OCI-LY1 (cell line): Measurements from ENCODE around the gene TRIM62.

ENCODE experiments used
- H2AFZ ChIP-seq: fragments of 200-600 bp; sonication (generic), shearing (Covaris generic); 2 replicates; pipeline ENCODE4 v1.6.0; 2014; ENCODE audit warnings: antibody characterized with exemption, mild to moderate bottlenecking, low read length
- H3F3A ChIP-seq: fragments of 200-600 bp; sonication (generic), shearing (Covaris generic); 2 replicates; pipeline ENCODE4 v1.6.0; 2014; ENCODE audit warnings: mild to moderate bottlenecking, antibody characterized with exemption, low read length, moderate library complexity; ENCODE audit not compliant: insufficient read depth
- H3K27ac ChIP-seq: fragments of 200-600 bp; sonication (generic); 2 replicates; pipeline ENCODE4 v1.5.1; 2014; ENCODE audit warnings: low read length, mixed run types, mild to moderate bottlenecking, low read depth; ENCODE audit not compliant: poor library complexity, severe bottlenecking
- H3K27me3 ChIP-seq: fragments of 200-600 bp; sonication (generic); 2 replicates; pipeline ENCODE4 v1.6.0; 2014; ENCODE audit warnings: antibody characterized with exemption, mild to moderate bottlenecking, low read length, moderate library complexity; ENCODE audit not compliant: insufficient read depth
- H3K36me3 ChIP-seq: fragments of 200-600 bp; sonication (generic); 2 replicates; pipeline ENCODE4 v1.6.1; 2014; ENCODE audit warnings: mild to moderate bottlenecking, antibody characterized with exemption, low read length, moderate library complexity, mixed read lengths; ENCODE audit not compliant: insufficient read depth
- H3K4me1 ChIP-seq: fragments of 200-600 bp; sonication (generic); 2 replicates; pipeline ENCODE4 v1.5.1; 2014; ENCODE audit warnings: mild to moderate bottlenecking, low read length, moderate library complexity; ENCODE audit not compliant: insufficient read depth, severe bottlenecking
- H3K4me2 ChIP-seq: fragments of 200-600 bp; sonication (generic), shearing (Covaris generic); 2 replicates; pipeline ENCODE4 v1.6.1; 2014; ENCODE audit warnings: low read length
- H3K4me3 ChIP-seq: fragments of 200-600 bp; sonication (generic); 2 replicates; pipeline ENCODE4 v1.5.1; 2014; ENCODE audit warnings: low read length, low read depth, mild to moderate bottlenecking, mixed read lengths; ENCODE audit not compliant: poor library complexity, severe bottlenecking
- H3K79me2 ChIP-seq: fragments of 200-600 bp; shearing (Covaris generic); 2 replicates; pipeline ENCODE4 v1.6.1; 2016; ENCODE audit warnings: mixed run types, low read length, mixed read lengths; ENCODE audit not compliant: insufficient read depth
- H3K9ac ChIP-seq: fragments of 200-600 bp; sonication (generic), shearing (Covaris generic); 2 replicates; pipeline ENCODE4 v1.6.1; 2014; ENCODE audit warnings: mild to moderate bottlenecking, low read length, mixed read lengths
- H3K9me2 ChIP-seq: fragments of 200-600 bp; sonication (generic), shearing (Covaris generic); 2 replicates; pipeline ENCODE4 v1.6.1; 2014; ENCODE audit warnings: low read depth, mild to moderate bottlenecking, low read length, mixed read lengths
- H3K9me3 ChIP-seq: fragments of 200-600 bp; shearing (Covaris generic); 2 replicates; pipeline ENCODE4 v1.6.1; 2014; ENCODE audit warnings: low read length, mixed read lengths
- H4K20me1 ChIP-seq: fragments of 200-600 bp; sonication (generic), shearing (Covaris generic); 2 replicates; pipeline ENCODE4 v1.6.0; 2016; ENCODE audit warnings: mild to moderate bottlenecking, low read length; ENCODE audit not compliant: insufficient read depth
- EZH2 ChIP-seq: fragments of 200-600 bp; sonication (generic), shearing (Covaris generic); IDR thresholded peaks from 2 replicates; pipeline ENCODE4 v1.8.0; 2017; ENCODE audit warnings: borderline replicate concordance, mixed run types, mild to moderate bottlenecking, antibody characterized with exemption, low read length, moderate library complexity, mixed read lengths
- TF ChIP-seq, protein P1 (sequence below): fragments of 200-600 bp; sonication (generic), shearing (Covaris generic); IDR thresholded peaks from 2 replicates; pipeline ENCODE4 v1.5.1; 2017; ENCODE audit warnings: mild to moderate bottlenecking, antibody characterized with exemption, low read length, moderate library complexity, mixed read lengths

TRIM62 gene

DNA sequence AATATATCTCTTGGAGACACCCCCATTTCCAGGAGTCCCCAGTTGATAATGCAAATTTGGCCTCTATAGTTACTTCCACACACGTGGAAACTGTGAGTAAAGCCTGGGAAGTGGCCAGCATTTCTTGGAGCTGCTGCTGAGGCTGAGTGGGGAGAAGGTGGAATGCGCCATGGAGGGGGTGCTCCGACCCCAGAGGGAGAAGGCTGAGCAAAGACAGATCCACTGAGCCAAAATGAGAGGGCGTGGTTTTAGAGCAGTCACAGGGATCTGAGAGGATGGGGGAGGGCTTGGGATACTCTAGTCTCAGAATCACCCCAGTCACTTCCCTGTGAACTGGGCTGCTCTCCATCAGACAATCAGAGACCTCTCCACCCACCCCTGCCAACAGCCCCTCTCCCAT, 38.7 kb downstream of the TRIM62 start:
- no peak for TF ChIP-seq EZH2
- TF ChIP-seq, protein P1, sequence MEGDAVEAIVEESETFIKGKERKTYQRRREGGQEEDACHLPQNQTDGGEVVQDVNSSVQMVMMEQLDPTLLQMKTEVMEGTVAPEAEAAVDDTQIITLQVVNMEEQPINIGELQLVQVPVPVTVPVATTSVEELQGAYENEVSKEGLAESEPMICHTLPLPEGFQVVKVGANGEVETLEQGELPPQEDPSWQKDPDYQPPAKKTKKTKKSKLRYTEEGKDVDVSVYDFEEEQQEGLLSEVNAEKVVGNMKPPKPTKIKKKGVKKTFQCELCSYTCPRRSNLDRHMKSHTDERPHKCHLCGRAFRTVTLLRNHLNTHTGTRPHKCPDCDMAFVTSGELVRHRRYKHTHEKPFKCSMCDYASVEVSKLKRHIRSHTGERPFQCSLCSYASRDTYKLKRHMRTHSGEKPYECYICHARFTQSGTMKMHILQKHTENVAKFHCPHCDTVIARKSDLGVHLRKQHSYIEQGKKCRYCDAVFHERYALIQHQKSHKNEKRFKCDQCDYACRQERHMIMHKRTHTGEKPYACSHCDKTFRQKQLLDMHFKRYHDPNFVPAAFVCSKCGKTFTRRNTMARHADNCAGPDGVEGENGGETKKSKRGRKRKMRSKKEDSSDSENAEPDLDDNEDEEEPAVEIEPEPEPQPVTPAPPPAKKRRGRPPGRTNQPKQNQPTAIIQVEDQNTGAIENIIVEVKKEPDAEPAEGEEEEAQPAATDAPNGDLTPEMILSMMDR = no peak
- no peaks in the 10 kb centered on the region for H3F3A ChIP-seq
- H3K4me2 ChIP-seq = no peak overlapping the region
- no peaks in the 10 kb centered on the region for H3K9me2 ChIP-seq
- no peak overlapping the region for H2AFZ ChIP-seq
- no peaks in the 10 kb centered on the region for H4K20me1 ChIP-seq
- H3K4me3 ChIP-seq = no peak overlapping the region
- H3K9me3 ChIP-seq = no peaks in the 10 kb centered on the region
- H3K4me1 ChIP-seq = no peaks in the 10 kb centered on the region
- H3K27ac ChIP-seq = no peak overlapping the region
- no peaks in the 10 kb centered on the region for H3K36me3 ChIP-seq
- no peaks in the 10 kb centered on the region for H3K79me2 ChIP-seq
- H3K9ac ChIP-seq = no peak overlapping the region
- no peaks in the 10 kb centered on the region for H3K27me3 ChIP-seq

GRCh38 chr1:33142483-33143064, 39.3 kb downstream of the TRIM62 start:
- no peaks in the 10 kb centered on the region for H3K9me3 ChIP-seq
- H3K27ac ChIP-seq = no peak overlapping the region
- no peak overlapping the region for H3K9ac ChIP-seq
- no peaks in the 10 kb centered on the region for H3K79me2 ChIP-seq
- no peaks in the 10 kb centered on the region for H4K20me1 ChIP-seq
- H3K36me3 ChIP-seq = no peaks in the 10 kb centered on the region
- no peak overlapping the region for H3K4me2 ChIP-seq
- H3K27me3 ChIP-seq = no peaks in the 10 kb centered on the region
- H3K4me1 ChIP-seq = no peaks in the 10 kb centered on the region
- H2AFZ ChIP-seq = no peak overlapping the region
- no peak overlapping the region for H3K4me3 ChIP-seq
- TF ChIP-seq EZH2 = no peak
- TF ChIP-seq, protein P1 = no peak
- no peaks in the 10 kb centered on the region for H3F3A ChIP-seq
- no peaks in the 10 kb centered on the region for H3K9me2 ChIP-seq

DNA sequence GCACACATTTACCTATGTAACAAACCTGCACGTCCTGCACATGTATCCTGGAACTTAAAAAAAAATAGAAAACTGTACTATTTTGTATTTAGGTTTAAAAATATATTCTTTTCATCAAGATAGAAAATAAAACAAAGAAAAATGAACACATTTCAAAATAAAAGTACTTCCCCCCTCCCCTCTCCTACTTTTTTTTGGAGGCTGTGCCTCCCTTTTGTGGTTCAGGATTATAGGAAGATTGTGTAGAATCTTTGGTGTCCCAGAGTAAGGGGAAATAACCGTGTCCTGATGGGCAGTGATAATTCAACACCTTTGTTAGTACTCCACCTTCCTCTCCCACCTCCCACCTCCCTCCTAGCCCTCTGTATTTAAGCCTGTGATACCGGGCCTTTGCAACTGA, 40.1 kb downstream of the TRIM62 start:
- Histone ChIP-seq H4K20me1 (no peaks in the 10 kb centered on the region), H3K36me3 (no peaks in the 10 kb centered on the region), H3K27ac (no peak overlapping the region), H3K9ac (no peak overlapping the region), H3K9me2 (no peaks in the 10 kb centered on the region), H2AFZ (no peak overlapping the region), H3K4me1 (no peaks in the 10 kb centered on the region), H3K9me3 (no peaks in the 10 kb centered on the region), H3F3A (no peaks in the 10 kb centered on the region), H3K27me3 (no peaks in the 10 kb centered on the region), H3K4me3 (no peak overlapping the region), H3K79me2 (no peaks in the 10 kb centered on the region), H3K4me2 (no peak overlapping the region)
- TF ChIP-seq, protein P1 = no peak
- no peak for TF ChIP-seq EZH2
